ENCODE results near the gene C10orf105.

DNA sequence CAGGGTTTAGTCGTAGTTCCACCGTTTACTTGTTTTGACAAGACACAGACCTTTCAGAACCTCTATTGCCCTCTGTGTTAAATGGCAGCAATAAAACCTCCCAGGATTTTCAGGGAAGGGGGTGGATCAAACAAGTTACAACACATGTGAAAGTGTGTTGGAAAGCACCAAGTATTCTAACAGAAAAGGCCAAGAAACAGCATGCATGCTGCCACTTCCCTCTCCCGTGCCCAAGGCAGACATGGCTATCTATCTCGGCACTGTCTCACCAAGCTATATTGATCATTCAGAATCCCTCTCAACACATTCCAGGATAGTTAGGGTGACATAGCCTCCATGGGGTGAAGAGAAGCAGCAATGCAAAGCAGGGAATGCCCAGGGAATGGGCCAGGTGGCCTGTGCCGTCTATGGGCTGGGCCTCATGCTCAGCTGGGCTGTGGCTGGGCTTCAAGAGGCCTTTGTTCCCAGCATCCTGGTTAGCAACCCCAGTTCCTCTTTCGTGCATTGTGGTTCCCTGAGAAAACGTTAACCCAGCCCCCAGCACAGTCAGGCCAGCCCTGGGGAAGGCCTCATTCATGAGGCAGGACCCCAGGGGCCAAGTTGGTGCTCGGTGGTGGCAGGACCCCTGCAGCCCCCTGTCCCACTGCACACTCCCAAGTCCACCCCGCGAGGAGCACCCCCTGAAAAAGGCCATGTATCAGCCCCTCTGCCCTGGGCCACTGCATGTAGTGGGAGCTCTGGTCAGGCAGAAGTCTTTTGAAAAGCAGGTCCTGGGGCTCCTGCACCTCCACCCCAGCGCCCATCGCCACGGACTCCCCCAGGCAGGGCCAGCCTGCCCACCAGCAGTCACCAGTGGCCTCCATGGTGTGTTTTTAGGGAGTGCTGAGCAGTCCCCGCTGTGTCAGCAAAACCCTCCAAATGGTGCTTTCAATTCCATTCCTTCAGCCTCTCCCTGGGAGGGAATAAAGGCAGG lies 28.3 kb upstream of the C10orf105 start:
- TF ChIP-seq, protein P1, sequence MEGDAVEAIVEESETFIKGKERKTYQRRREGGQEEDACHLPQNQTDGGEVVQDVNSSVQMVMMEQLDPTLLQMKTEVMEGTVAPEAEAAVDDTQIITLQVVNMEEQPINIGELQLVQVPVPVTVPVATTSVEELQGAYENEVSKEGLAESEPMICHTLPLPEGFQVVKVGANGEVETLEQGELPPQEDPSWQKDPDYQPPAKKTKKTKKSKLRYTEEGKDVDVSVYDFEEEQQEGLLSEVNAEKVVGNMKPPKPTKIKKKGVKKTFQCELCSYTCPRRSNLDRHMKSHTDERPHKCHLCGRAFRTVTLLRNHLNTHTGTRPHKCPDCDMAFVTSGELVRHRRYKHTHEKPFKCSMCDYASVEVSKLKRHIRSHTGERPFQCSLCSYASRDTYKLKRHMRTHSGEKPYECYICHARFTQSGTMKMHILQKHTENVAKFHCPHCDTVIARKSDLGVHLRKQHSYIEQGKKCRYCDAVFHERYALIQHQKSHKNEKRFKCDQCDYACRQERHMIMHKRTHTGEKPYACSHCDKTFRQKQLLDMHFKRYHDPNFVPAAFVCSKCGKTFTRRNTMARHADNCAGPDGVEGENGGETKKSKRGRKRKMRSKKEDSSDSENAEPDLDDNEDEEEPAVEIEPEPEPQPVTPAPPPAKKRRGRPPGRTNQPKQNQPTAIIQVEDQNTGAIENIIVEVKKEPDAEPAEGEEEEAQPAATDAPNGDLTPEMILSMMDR (IDR thresholded peaks at IDR 0.05) = no peak
- no peak for TF ChIP-seq POLR2A (IDR thresholded peaks at IDR 0.05)

Measured in heart left ventricle (tissue), 13 donors.